HepG2 (cell line): ENCODE results near the gene RRP36. TPM values are rescaled to one million over a fixed set of nuclear protein-coding genes. Genes with fewer than 3 reads are reported as not detected.

Experiments used
- ATAC-seq: fragments of 200-7000 bp; cut with Tn5 transposase; 3 replicates; pipeline ENCODE4 v1.9.1; 2020; ENCODE audit warnings: mild to moderate bottlenecking, moderate library complexity
- BruUV-seq: library from RNA; stranded (reverse); fragments of 400-500 nt; replicated peaks from 2 replicates; lab custom pipeline; 2021; lab: Mats Ljungman, UMichigan
- CTCF ChIA-PET: fragments of 300-600 bp; formaldehyde crosslinking; extraction: SDS; loops from one replicate; lab custom pipeline; 2021; ENCODE audit warnings: low total read pairs, inconsistent platforms, low intra/inter-chr PET ratio; lab: Yijun Ruan, JAX
- POLR2A ChIA-PET: fragments of 350-600 bp; sonication (Branson Sonifier 250); formaldehyde crosslinking; loops from one replicate; lab custom pipeline; 2020; ENCODE audit warnings: antibody characterized with exemption, inconsistent platforms; lab: Yijun Ruan, JAX
- DNase-seq: peaks from one replicate; pipeline ENCODE4 v3.0.0-alpha.2; 2015; ENCODE audit warnings: low spot score
- FAIRE-seq: peaks from 3 replicates; lab custom pipeline; 2011; peaks lifted over from hg19 to GRCh38; lab: Jason Lieb, UNC
- H2AFZ ChIP-seq: one replicate; pipeline ENCODE4 v1.6.1; 2011; ENCODE audit warnings: low read length, inconsistent platforms
- H3K27ac ChIP-seq: fragments of 300-600 bp; 3 replicates; pipeline ENCODE4 v1.8.0; 2011; ENCODE audit warnings: mixed run types, mild to moderate bottlenecking, mixed read lengths, low read length, inconsistent platforms; ENCODE audit not compliant: insufficient read depth; ENCODE audit errors: extremely low read length
- H3K27me3 ChIP-seq, 2 experiments: fragments of 200-600 bp in 1 of 2; 2 replicates in 1 of 2; 3 replicates in 1 of 2; pipeline versions ENCODE4 v1.6.0 to v1.8.0; 2011; ENCODE audit warnings: low read length in 2 of 2, mild to moderate bottlenecking in 2 of 2, moderate library complexity in 2 of 2, inconsistent platforms in 1 of 2; ENCODE audit not compliant: insufficient read depth in 2 of 2, control insufficient read depth in 1 of 2
- H3K36me3 ChIP-seq, 2 experiments: fragments of 200-600 bp in 1 of 2; replicated peaks in 1 of 2; 2 replicates in 1 of 2; 3 replicates in 1 of 2; pipeline versions ENCODE4 v1.5.1 to v1.8.0; 2011; ENCODE audit warnings: low read length in 2 of 2, inconsistent platforms in 1 of 2; ENCODE audit not compliant: insufficient read depth in 2 of 2, control insufficient read depth in 1 of 2
- H3K4me1 ChIP-seq: 2 replicates; pipeline ENCODE4 v1.5.1; 2012; ENCODE audit warnings: low read length, inconsistent platforms; ENCODE audit not compliant: insufficient read depth
- H3K4me2 ChIP-seq: 2 replicates; pipeline ENCODE4 v1.6.0; 2011; ENCODE audit warnings: low read depth, low read length, inconsistent platforms
- H3K4me3 ChIP-seq, 3 experiments: fragments of 200-600 bp in 1 of 3; sonication (generic), shearing (Covaris generic) in 1 of 3; replicated peaks in 1 of 3; 2 replicates each; pipeline ENCODE4 v1.5.1; 2011 to 2016; ENCODE audit warnings: low read length in 3 of 3, inconsistent platforms in 2 of 3, low read depth in 2 of 3, mild to moderate bottlenecking in 2 of 3, control low read depth in 1 of 3, mixed read lengths in 1 of 3; ENCODE audit not compliant: insufficient read depth in 1 of 3
- H3K79me2 ChIP-seq: one replicate; pipeline ENCODE4 v1.6.1; 2011; ENCODE audit warnings: low read length, inconsistent platforms; ENCODE audit not compliant: insufficient read depth
- H3K9ac ChIP-seq: 2 replicates; pipeline ENCODE4 v1.6.0; 2011; ENCODE audit warnings: mild to moderate bottlenecking, low read depth, low read length, inconsistent platforms; ENCODE audit not compliant: insufficient read depth
- H3K9me3 ChIP-seq: 2 replicates; pipeline ENCODE4 v1.5.1; 2012; ENCODE audit warnings: mild to moderate bottlenecking, low read length
- H4K20me1 ChIP-seq: 2 replicates; pipeline ENCODE4 v1.6.0; 2011; ENCODE audit warnings: inconsistent platforms, mild to moderate bottlenecking, low read length, moderate library complexity; ENCODE audit not compliant: insufficient read depth
- AGO2 ChIP-seq: fragments of 200-400 bp; formaldehyde crosslinking; optimal IDR thresholded peaks from 2 replicates; pipeline ENCODE3; 2017; ENCODE audit warnings: mild to moderate bottlenecking, low read depth, low read length, moderate library complexity
- ASH2L ChIP-seq: fragments of 300-600, 200-600 bp; sonication (generic); IDR thresholded peaks from 2 replicates; pipeline ENCODE4 v1.7.0; 2017; ENCODE audit warnings: low read depth, mild to moderate bottlenecking, moderate library complexity, mixed read lengths, low read length; ENCODE audit not compliant: insufficient read length
- CHCHD3 ChIP-seq: sonication (generic); formaldehyde crosslinking; IDR thresholded peaks from 2 replicates; pipeline ENCODE4 v1.8.0; 2022; ENCODE audit warnings: mild to moderate bottlenecking, missing genetic modification reagents, moderate library complexity
- DZIP1 ChIP-seq: sonication (generic); formaldehyde crosslinking; IDR thresholded peaks from 2 replicates; pipeline ENCODE4 v1.5.0; 2020; ENCODE audit warnings: mild to moderate bottlenecking, missing genetic modification reagents
- E2F2 ChIP-seq: sonication (generic); formaldehyde crosslinking; IDR thresholded peaks from 2 replicates; pipeline ENCODE4 v1.4.0; 2020; ENCODE audit warnings: missing genetic modification reagents, borderline replicate concordance
- HNF4G ChIP-seq, 2 experiments: sonication (generic) in 1 of 2; formaldehyde crosslinking in 1 of 2; IDR thresholded peaks; 2 replicates each; pipeline versions ENCODE4 v1.4.0 to v1.6.1; 2011 to 2020; ENCODE audit warnings: borderline replicate concordance in 2 of 2, low read depth in 2 of 2, mild to moderate bottlenecking in 2 of 2, low read length in 1 of 2, missing genetic modification reagents in 1 of 2, moderate library complexity in 1 of 2
- MED13 ChIP-seq: sonication (generic); formaldehyde crosslinking; IDR thresholded peaks from 2 replicates; pipeline ENCODE4 v1.5.0; 2020; ENCODE audit warnings: missing genetic modification reagents
- MXD1 ChIP-seq: sonication (generic); formaldehyde crosslinking; IDR thresholded peaks from 2 replicates; pipeline ENCODE4 v1.4.0; 2020; ENCODE audit warnings: mild to moderate bottlenecking, missing genetic modification reagents
- POLR2A ChIP-seq, 2 experiments: IDR thresholded peaks; 2 replicates each; pipeline ENCODE4 v1.6.1; 2011; ENCODE audit warnings: low read depth in 2 of 2, low read length in 2 of 2, mild to moderate bottlenecking in 1 of 2, moderate library complexity in 1 of 2; ENCODE audit not compliant: insufficient read depth in 1 of 2
- SRY ChIP-seq: sonication (generic); formaldehyde crosslinking; IDR thresholded peaks from 2 replicates; pipeline ENCODE4 v1.8.0; 2022; ENCODE audit warnings: mild to moderate bottlenecking, missing genetic modification reagents
- TBP ChIP-seq: sonication (generic); formaldehyde crosslinking; IDR thresholded peaks from 2 replicates; pipeline ENCODE4 v1.5.0; 2020; ENCODE audit warnings: missing genetic modification reagents
- ZHX1 ChIP-seq: sonication (generic); formaldehyde crosslinking; IDR thresholded peaks from 2 replicates; pipeline ENCODE4 v1.8.1; 2022; ENCODE audit warnings: low read depth, mild to moderate bottlenecking, missing genetic modification reagents
- ZNF282 ChIP-seq: fragments of 450-650 bp; IDR thresholded peaks from 2 replicates; pipeline ENCODE4 v1.6.1; 2018; ENCODE audit not compliant: partially characterized antibody
- ZNF709 ChIP-seq: sonication (generic); formaldehyde crosslinking; IDR thresholded peaks from 2 replicates; pipeline ENCODE4 v1.5.0; 2020; ENCODE audit warnings: mild to moderate bottlenecking, missing genetic modification reagents
- WGBS: methylation state at CpG from one replicate; pipeline ENCODE4 v1.1.6; 2017; ENCODE audit warnings: low lambda C conversion rate; 5-methylcytosine and 5-hydroxymethylcytosine counted together
- in situ Hi-C: cut with HindIII; loops from 2 replicates; pipeline ENCODE4 v1.10.0; 2017; ENCODE audit warnings: low pct_unique_long_range_greater_than_20kb; ENCODE audit not compliant: extremely low pct_ligation_motif_present
- intact Hi-C: fragments of 100-400 bp; cut with micrococcal nuclease; formaldehyde crosslinking; loops from one replicate; pipeline ENCODE4 v1.10.0; 2022; ENCODE audit not compliant: unreplicated experiment
- polyA plus RNA-seq, 8 experiments: library from polyadenylated mRNA; depleted of rRNA in 3 of 8; stranded (reverse) in 7 of 8; unstranded in 1 of 8; fragments of >200 nt; fragmentation: Illumina TruSeq in 4 of 8; extraction: Trizol in 4 of 8; gene quantifications; 2 replicates each; pipeline versions ENCODE4 v1.2.1 to v1.2.3, GENCODE V29; 2011 to 2016; ENCODE audit warnings: low read depth in 4 of 8, missing spikeins in 1 of 8, mixed read lengths in 1 of 8; ENCODE audit not compliant: insufficient read depth in 1 of 8
- total RNA-seq, 5 experiments: library from RNA; depleted of rRNA; stranded (reverse); fragments of >200 nt; fragmentation: Illumina TruSeq; extraction: Trizol; gene quantifications; 2 replicates each; pipeline ENCODE4 v1.2.3, GENCODE V29; 2016; ENCODE audit warnings: low read depth in 1 of 5

RRP36 gene
- total and polyA plus RNA-seq, 2 of the 13 experiments (the other 11 are each of a cell fraction or from before 2014, with no cell fraction given) = 29.5 to 144 TPM

GRCh38 chr6:43037197-43037596 lies 15.8 kb downstream of the RRP36 start:
- intact Hi-C loops (no loop called here), in situ Hi-C loops (no loop called here)
- TF ChIP-seq TBP (CRISPR knock-in tag) (no peak), ZNF709 (no peak), SRY (no peak), ASH2L (no peak), AGO2 (no peak), MED13 (no peak), DZIP1 (CRISPR knock-in tag) (0 out of 2 replicates have a peak, but pooled peaks have one; percentile 31), ZHX1 (CRISPR knock-in tag) (no peak), MXD1 (no peak), ZNF282 (no peak), POLR2A (IDR thresholded peaks at IDR 0.05; ENCODE audit: insufficient read depth in 1 of 2, low read depth in 2 of 2, low read length in 2 of 2) (peak; percentile 33 to 41; a peak in 3 of 4 replicates), CHCHD3 (CRISPR knock-in tag) (no peak), HNF4G (IDR thresholded peaks at IDR 0.05; ENCODE audit: borderline replicate concordance, low read depth, low read length) (no peak), HNF4G (CRISPR knock-in tag; IDR thresholded peaks at IDR 0.05; ENCODE audit: borderline replicate concordance, low read depth) (no peak), E2F2 (CRISPR knock-in tag) (no peak)
- no peaks in the 10 kb centered on the region for H3K27me3 ChIP-seq
- peaks cover 3% of the 10 kb centered on the region; the same call in 1 of the 2 replicates for H4K20me1 ChIP-seq
- ChIA-PET CTCF (no interaction called here), POLR2A (interaction anchor here (1.2 to 3.6 kb wide), 3 partner anchors 17 to 50 kb away, joined by 3 to 19 read pairs (median 3); partner anchors contain the start of genes CUL7, KLC4 and MRPL2)
- no peak overlapping the region for H2AFZ ChIP-seq
- FAIRE-seq (no peak), ATAC-seq (0 out of 3 replicates have a peak, but pooled peaks have one; percentile 5), DNase-seq (no peak)
- no peak overlapping the region for H3K4me2 ChIP-seq
- no TSS peak for BruUV-seq
- no peak overlapping the region for H3K4me3 ChIP-seq
- H3K79me2 ChIP-seq = no peaks in the 10 kb centered on the region
- peaks cover 31 to 60% of the 10 kb centered on the region in 2 experiments for H3K36me3 ChIP-seq
- H3K4me1 ChIP-seq = peaks cover 12% of the 10 kb centered on the region
- WGBS = 93% methylated on average over 5 of the region's 5 CpGs
- no peaks in the 10 kb centered on the region for H3K9me3 ChIP-seq
- no peak overlapping the region for H3K27ac ChIP-seq
- no peak overlapping the region for H3K9ac ChIP-seq
